AG08395 (cell line): ENCODE results near the gene SYCP3.
"Not testable (repeated sequence)": the region's sequence is repeated elsewhere in the genome, so short reads cannot be mapped to it uniquely, and the experiment has no call there.

Experiments used
- DNase-seq: peaks from one replicate; pipeline ENCODE4 v3.0.0; 2012; ENCODE audit warnings: mixed read lengths, low spot score

SYCP3 gene

DNA sequence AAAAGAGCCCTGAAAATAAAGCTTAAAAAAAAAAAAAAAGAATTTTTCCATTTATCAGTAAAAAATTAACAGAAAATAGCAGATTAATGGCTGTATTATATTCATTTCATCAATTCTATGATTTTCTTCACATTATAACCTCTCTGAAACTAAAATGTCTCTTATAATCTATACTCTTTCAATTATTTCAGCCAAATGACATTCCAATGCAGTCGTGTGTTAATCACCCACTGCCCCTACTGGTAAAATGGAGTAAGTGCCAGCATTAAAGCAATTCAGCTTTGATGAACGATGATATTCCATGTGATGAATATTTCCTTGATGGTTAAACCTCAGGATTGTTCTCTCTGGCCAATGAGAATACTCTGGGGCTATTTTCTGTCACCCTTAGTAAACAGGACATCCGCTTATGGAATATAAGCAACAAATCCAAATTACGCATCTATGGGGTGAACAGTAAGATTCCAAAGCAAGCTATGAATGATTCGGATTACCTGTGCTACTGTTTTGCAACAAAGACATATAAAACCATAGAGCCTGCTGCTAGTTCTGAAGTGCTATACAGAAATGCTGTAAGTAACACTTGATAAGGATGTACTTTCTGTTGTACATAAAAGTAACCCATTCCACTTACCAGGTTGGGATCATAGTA, 20.3 kb upstream of the SYCP3 start:
- DNase-seq: peak; percentile 67

DNA sequence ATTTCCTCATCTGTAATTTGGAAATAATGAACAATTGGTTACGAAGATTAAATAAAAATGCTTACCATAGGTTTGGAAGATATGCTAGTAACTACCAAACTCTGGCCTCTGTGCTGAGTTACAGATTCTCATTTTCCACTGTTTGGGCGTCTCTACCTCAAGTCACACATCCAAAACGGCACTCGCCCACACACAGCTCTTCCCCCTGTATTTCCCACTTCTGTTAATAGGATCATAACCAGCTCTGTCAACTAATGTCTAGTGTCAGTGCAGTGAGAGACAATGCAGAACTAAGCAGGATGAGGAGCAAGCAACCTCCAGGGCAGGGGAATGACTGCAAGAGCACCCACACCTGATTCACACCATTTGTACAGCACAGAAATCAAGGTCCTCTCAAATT, 10.9 kb upstream of the SYCP3 start:
- no peak for DNase-seq

DNA sequence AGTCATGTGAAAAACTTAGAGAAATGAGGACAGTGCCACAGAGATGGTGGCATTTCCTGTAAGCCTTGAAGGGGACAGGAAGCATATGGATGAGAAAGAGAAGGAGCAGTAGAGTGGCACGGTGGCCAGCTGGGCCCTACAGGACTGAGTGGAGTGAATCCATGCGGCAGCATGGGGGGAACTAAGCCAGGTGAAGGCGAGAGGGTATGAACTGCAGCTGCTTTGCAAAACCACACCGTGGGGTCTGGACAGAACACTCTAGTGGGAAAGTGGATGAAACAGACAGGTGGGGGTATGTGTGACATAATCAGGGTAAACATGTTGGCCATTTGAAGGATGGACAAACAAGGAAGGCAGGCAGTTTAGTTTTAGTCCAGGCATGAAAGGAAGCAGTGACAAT, 10.4 kb upstream of the SYCP3 start:
- no peak for DNase-seq

DNA sequence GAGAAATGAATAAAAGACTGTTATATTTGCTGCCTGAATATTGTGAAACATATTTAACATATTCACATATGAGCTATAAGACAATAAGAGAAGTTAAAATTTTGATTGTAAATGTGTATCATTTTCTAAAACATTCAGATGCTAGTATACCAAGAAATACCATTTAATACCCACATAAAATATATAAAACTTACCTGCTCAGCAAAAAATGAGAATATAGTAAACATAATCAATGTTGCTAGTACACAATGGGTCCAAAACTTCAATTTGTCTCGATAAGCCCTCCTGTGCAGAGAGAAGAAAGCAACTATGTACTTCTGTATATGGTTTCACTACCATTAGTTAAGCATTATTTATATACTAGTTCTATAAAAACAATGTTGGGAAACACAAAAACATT, 9.6 kb upstream of the SYCP3 start:
- DNase-seq: no peak

DNA sequence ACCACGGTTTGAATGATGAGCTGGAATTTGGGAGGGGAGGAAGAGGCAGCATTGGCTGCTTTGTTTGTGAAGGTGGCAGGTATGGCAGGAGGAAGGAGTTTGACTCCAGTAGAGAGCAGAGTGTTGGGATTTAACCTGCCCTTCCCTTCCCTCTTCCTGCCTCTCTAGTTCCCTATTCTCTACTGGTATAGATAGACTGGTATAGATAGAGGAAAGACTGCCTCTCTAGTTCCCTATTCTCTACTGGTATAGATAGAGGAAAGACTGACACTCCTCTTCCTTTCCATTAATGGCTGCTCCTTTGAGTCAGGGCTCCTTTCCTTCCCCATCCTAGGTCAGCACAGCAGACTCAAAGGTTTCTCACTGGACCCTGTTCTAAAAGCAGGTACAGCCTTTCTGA, 8.4 kb upstream of the SYCP3 start:
- DNase-seq: no peak

DNA sequence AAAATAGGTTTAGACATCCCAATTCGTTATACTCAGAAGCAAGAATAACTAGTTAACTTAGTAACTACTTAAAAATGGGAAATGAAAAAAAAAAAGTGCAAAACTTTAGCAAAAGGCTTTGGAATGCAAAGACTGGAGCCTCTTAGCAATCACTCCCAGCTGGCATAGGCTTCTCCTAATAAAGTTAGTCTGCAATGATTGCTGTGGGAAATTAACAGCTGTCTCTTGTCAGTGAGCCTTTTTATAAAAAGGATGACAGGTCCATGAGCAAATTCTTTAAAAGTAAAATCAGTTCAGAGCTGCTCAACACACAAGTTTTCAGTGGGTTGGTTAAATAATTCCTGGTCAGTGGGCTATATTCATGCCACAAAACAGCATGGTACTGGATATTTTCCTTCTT, 7.4 kb upstream of the SYCP3 start:
- no peak for DNase-seq

DNA sequence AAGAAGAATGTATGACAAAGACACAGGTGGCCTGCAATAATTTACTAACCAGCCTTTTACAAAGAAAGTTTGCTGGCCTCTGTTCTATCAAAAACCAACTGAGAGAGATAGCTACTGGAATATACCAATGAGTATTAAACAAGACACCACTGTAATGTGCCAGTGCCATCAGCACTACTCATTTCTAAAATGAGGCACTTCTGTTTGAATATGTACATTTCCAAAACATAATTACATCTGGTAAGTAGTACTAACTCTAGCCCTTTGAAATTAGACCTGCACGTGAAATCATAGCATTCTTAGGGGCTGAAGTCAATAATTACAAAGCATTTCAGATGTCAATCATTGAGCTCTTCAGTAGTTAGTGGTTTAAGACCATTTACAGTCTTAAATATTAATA, 6.9 kb upstream of the SYCP3 start:
- no peak for DNase-seq

DNA sequence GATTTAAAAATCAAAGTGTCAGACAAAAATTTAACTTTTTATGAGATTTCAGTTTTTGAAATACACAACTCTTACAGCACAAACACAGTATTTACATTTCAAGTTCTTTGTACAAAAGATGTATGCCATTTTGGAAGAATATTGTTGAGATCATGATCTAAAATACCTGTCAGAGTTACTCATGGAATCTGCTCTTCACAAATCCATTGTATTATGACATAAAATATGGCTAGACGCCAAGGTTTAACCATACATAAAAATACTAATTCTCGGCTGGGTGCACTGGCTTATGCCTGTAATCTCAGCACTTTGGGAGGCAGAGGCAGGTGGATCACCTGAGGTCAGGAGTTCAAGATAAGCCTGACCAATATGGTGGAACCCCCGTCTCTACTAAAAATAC, 6.2 kb upstream of the SYCP3 start:
- no peak for DNase-seq

DNA sequence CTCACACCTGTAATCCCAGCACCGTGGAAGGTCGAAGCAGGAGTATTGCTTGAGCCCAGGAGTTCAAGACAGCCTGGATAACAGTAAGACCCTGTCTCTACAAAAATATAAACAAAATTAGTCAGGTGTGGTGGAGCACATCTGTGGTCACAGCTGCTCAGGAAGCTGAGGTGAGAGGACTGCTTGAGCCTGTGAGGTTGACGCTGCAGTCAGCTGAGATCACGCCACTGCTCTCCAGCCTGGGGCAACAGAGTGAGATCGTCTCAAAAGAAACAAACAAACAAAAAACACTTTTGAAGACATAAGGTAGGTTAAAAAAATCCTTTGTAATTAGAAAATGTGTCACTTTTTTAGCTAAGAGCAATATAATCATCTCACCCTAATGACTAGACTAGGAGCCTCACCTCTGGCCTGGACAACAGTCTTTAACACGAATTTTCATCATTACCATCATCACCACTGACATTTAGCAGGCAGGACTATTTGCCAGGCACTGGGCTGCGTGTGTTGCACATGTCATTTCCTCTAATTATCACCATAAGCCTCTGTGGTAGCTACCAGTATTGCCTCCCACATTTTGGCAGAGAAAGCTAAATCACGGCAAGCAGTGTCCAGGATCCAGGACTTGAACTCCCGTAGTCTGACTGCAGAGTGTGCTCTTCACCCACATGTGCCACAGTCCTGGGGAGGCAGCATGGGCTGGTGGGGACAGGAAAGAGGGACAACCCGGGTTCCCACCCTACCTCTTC, 4.6 kb upstream of the SYCP3 start:
- no peak for DNase-seq

DNA sequence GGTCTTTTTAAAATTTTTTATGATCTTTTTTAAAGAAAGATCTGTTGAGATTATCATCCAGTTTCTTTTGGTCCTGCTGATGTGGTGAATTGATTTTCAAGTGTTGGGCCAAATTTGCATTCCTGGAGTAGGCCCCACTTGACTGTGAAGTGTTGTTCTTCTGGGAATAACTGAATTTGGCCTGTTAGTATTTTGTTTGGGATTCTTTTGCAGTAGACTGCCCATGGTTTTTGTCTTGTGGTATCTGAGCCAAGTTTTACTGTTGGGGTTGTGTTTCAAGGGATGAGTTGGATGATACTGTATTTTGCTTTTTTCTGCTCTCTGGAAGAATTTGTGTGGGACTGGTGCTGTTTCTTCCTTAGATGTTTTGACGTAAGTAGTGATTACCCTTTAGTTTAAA, 4.0 kb upstream of the SYCP3 start:
- DNase-seq: no peak

DNA sequence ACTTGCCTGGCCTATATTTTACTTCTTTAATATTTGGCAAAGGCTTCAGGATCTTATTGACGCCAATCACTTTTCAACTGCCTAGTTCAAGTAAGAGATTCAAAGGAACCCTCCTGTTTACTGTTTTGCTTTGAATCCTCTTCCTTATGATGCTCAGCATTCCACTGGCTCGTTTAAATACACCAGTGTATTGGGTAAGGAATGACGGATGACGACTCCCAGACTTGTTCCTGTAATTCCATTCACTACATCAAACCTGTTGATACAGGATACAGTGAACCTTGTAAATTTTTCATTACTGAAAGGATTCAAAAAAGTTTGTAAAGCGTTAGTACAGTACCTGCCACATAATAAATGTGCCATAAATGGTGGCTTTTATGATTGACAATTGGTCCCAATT, 1.7 kb upstream of the SYCP3 start:
- DNase-seq: no peak

DNA sequence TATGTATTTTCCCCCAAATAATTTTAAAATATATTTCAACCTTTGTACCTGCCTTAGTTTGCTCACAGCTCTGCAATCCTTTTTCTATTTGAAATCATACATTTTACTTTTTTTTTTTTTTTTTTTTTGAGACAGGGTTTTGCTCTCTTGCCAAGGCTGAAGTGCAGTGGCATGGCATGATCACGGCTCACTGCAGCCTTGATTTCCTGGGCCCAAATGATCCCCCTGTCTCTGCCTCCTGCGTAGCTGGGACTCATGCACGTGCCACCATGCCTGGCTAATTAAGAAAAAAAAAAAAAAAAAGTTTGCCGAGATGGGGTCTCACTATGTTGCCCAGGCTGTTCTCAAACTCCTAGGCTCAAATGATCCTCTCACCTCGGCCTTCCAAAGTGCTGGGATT, 1.3 kb upstream of the SYCP3 start:
- no peak for DNase-seq

DNA sequence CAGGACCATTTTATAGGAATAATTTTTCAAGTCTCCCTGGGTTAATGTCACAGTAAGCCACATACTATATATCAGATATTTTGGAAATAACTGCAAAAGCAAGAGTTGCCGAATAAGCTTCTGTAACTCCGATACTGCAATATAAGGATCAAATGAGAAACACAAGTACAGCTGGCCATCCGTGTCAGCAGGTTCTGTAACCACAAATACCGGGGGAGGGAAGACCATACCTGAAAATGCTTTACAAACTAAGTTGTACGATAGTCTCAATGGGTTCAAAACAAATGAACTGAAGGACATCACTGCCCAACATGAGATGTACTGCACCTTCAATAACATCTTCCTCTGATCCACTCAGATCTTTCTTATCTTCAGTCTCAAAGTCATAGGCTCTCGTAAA, 1.8 kb downstream of the SYCP3 start:
- no peak for DNase-seq

DNA sequence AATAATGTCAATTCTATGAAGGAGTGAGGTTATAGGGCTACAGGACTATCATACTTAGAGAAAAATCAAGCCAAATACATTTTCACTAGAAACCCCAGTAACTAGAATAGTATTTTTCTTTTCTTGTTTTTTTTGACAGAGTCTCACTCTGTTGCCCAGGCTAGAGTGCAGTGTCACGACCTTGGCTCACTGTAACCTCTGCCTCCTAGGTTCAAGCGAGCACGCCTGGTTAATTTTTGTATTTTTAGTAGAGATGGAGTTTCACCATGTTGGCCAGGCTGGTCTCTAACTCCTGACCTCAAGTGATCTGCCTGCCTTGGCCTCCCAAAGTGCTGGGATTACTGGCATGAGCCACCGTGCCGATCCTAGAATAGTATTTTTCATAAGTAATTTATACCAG, 4.8 kb downstream of the SYCP3 start:
- not testable (repeated sequence) for DNase-seq

DNA sequence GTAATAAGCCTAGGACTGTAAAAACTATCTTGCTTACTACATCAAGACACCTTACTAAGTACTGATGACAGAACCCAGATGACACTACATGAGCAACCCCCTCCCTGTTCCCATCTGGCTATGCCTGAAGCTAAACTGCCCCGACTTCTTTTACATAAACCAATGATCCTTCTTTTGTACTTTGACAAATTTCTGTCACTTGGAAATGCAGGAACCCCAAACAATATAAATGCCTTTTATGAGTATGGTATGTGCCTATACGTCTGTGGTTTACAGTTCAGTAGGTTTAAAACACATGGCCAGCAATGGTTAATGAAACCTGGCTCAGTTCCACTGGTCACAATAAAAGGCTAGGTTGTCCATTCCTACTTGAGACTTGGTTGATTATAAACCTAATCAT, 6.1 kb downstream of the SYCP3 start:
- no peak for DNase-seq

DNA sequence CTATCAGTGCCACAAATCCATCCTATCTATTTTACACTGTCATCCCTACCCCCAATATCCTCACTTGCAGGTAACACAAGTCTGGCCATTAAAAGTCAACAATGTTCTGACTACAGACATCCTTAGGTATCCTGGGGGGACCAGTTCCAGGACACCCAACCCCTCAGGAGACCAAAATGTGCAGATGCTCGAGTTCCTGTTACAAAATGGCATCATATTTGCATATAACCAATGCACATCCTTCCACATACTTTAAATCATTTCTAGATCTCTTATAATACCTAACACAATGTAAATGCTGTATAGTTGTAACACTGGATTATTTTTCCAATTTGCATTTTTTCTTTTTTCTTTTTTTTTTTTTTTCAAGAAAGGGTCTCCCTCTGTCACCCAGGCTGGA, 6.9 kb downstream of the SYCP3 start:
- no peak for DNase-seq

DNA sequence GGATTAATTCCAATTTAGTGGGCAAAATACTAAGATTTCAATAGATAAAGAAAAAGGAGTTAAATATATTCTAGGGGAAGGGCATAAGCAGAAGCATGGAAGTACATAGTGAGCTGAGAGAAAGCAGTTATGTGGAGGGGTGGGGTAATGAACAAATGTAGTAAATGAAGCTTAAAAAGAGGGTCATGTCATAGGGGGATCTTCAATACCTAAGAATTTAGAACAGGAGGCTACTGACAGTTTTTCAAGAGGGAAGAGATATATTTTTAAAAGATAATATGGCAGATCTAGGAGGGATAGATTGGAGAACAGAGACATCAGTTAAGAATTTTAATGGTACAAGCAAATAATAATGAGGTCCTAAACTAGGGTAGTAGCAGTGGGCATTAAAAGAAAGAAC, 9.4 kb downstream of the SYCP3 start:
- no peak for DNase-seq

DNA sequence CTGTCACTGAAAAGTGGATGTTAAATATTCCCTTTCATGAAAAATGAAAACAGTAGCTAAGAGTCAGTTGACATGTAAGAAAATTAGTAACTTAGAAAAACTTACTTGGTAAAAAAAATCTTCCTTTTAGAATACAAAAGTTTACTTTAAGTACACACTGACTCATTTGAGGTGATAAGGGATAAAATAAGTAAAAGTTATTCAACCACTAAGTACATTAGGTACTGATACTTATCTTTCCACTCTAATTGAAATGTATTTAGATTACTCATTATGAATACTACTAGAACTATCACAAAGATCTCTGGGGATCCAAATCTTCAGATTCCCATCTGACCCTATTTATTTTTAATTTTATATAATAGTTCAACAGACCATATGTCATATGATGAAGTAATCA, 12.2 kb downstream of the SYCP3 start:
- no peak for DNase-seq

DNA sequence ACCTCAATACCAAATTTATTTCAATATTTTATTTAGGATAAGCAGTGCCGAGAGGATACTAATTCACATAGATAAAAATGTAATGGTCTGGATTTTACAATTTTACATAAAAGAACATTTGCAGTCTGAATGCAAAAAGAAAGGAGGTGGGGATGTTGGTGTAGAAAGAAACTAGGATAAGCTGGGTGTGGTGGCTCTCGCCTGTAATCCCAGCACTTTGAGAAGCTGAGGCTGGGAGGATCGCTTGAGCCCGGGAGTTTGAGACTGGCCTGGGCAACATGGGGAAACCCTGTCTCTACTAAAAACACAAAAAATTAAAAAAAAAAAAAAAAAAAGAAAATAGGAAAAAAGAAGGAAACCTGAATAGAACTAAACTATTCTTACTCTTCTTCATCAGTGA, 16.9 kb downstream of the SYCP3 start:
- no peak for DNase-seq

DNA sequence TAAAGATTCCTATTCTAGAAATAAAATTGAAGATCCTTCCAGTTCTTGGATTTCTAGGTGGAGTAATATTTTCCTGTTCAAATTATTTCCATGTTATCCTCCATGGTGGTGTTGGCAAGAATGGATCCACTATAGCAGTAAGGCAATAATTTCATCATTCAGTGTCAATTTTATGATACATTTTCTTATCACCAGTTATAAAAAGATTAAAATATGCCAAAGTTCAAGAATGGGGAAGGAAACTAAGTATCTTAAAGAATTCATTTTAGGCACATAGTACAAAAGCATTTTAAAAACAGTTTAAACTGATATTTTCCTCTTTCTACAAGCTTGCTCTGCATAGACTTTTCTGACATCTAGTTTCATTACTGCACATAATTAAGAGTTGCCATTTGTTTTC, 19.1 kb downstream of the SYCP3 start:
- DNase-seq: no peak

DNA sequence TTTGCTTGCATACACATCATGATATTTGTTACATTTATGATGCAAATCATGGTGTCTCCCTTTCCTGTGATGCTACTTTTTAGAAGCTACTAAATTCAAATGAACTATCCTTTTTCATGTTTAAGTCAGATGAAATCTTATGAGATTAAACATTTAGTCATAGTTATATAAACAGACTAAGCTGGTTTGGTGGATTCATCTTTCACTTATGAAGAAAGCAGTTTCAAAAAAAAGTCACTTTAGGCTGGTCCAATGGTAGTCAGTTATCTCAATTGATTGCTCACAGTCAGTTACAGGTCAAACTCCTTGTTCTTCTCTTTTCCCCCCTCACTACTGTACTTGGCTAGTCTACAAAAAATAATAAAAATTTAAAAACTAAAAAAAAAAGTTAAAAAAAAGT, 19.7 kb downstream of the SYCP3 start:
- DNase-seq: no peak

DNA sequence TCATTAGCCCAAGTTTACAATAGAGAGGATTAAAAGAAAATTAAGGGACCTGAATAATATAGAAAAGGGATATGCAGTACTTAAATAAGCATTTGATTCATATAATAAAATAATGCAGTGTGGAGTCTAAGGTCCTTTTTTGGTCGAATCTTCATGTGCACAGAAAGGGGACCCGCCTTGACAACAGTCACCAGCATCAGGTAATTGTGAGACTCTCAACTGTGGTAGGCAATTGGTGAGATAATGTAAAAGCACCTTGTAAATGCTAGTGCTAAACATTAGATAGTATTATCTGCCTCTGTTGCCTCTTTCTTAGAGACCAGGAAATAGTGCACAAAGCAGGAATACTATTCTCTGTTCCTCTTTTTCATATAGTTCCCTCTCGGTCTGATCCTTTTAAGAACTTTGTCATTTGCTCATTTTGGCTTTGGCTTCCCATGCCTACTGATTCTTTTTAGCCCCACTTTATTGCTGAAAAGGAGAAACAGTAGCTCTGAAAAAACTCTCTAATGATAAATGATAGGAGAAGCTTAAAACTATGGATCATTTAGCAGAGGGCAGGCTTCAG, 24.3 kb downstream of the SYCP3 start:
- no peak for DNase-seq

DNA sequence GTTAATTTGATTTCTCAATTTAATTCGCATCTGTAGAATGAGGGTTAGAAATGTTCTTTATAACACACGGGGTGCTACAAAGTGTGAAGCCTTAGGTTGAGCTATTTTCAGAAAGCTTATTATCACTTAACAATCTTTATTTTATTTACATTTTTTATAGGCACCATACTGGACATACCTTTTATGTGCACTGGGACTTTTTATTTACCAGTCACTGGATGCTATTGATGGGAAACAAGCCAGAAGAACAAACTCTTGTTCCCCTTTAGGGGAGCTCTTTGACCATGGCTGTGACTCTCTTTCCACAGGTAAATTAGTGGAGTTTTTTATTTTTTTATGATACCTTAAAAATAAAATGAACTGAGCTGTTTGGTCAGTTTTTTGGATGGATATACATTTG, 25.3 kb downstream of the SYCP3 start:
- no peak for DNase-seq
